Measurements from ENCODE around the gene DAP. TPM values are rescaled to one million over a fixed set of nuclear protein-coding genes. Genes with fewer than 3 reads are reported as not detected.

DAP gene
- total RNA-seq, 1 experiment from 2014 or later = 47.2 TPM

GRCh38 chr5:10672146-10673016 lies 88.7 kb downstream of the DAP start:
- Mint-ChIP-seq H3K9me3 (peaks cover 0 to 5% of the 10 kb centered on the region in 2 experiments; a peak in 1 of 5 replicates), H3K4me1 (peaks cover 2 to 3% of the 10 kb centered on the region in 2 experiments; a peak in 2 of 4 replicates), H3K27ac (no peak overlapping the region), H3K36me3 (ENCODE audit: insufficient read depth in 1 of 3, low read depth in 3 of 3) (peaks cover 3 to 8% (median 6%) of the 10 kb centered on the region in 3 experiments; a peak in 5 of 7 replicates), H3K4me3 (no peak overlapping the region), H3K27me3 (ENCODE audit: low read depth) (peaks cover 21% of the 10 kb centered on the region)
- no peak overlapping the region for H3K23ac ChIP-seq (ENCODE audit: insufficient read length, low read depth, low read length)
- H2BK15ac ChIP-seq (ENCODE audit: low read depth, low read length) = no peak overlapping the region
- no peak overlapping the region for H3K9ac ChIP-seq (ENCODE audit: extremely low read depth, insufficient read length, low read length)
- no peaks in the 10 kb centered on the region for H3K9me3 ChIP-seq (ENCODE audit: control insufficient read depth, low read depth, low read length)
- no peak overlapping the region for H2BK120ac ChIP-seq (ENCODE audit: low read depth, low read length, poor library complexity, severe bottlenecking)
- H4K91ac ChIP-seq (ENCODE audit: insufficient read length, low read depth, low read length) = no peak overlapping the region
- H3K4me1 ChIP-seq (ENCODE audit: insufficient read depth, low read length) = no peaks in the 10 kb centered on the region
- no peak overlapping the region for H2AFZ ChIP-seq (ENCODE audit: low read length)
- no peaks in the 10 kb centered on the region for H3K79me1 ChIP-seq (ENCODE audit: insufficient read depth, low read depth, low read length, poor library complexity, severe bottlenecking)
- no peak overlapping the region for H3K56ac ChIP-seq (ENCODE audit: insufficient read length, low read depth, low read length)
- no peak overlapping the region for H3K18ac ChIP-seq (ENCODE audit: insufficient read length, low read depth, low read length)
- H3T11ph ChIP-seq (ENCODE audit: low read length) = no peak overlapping the region
- peak; percentile 5 for DNase-seq
- no peaks in the 10 kb centered on the region for H3K79me2 ChIP-seq (ENCODE audit: insufficient read depth, low read length)
- no peak overlapping the region for H2BK12ac ChIP-seq (ENCODE audit: insufficient read length, low read depth, low read length)
- H3K14ac ChIP-seq (ENCODE audit: insufficient read depth, low read length) = no peak overlapping the region
- no peak overlapping the region for H4K5ac ChIP-seq (ENCODE audit: insufficient read length, low read depth, low read length)
- H2BK20ac ChIP-seq (ENCODE audit: low read depth, low read length, poor library complexity, severe bottlenecking) = no peak overlapping the region
- H3K23me2 ChIP-seq (ENCODE audit: insufficient read length, low read depth, low read length, poor library complexity, severe bottlenecking) = no peaks in the 10 kb centered on the region
- H2BK5ac ChIP-seq (ENCODE audit: insufficient read length, low read length) = no peak overlapping the region
- H2AK5ac ChIP-seq (ENCODE audit: insufficient read length, low read length) = no peak overlapping the region
- H4K20me1 ChIP-seq (ENCODE audit: control insufficient read depth, insufficient read depth, insufficient read length) = no peaks in the 10 kb centered on the region
- H3K27ac ChIP-seq (ENCODE audit: insufficient read length, low read depth, low read length) = no peak overlapping the region
- no peak overlapping the region for H4K8ac ChIP-seq (replicated peaks; ENCODE audit: insufficient read length, low read depth, low read length)
- no peaks in the 10 kb centered on the region for H3K27me3 ChIP-seq (ENCODE audit: insufficient read depth, low read length)
- H3K4me2 ChIP-seq (ENCODE audit: insufficient read depth, insufficient read length, low read length) = no peak overlapping the region
- no peak overlapping the region for H3K4ac ChIP-seq (ENCODE audit: low read depth, low read length)
- WGBS (ENCODE audit: extremely low coverage, insufficient read length, low lambda C conversion rate) = no CpG with 5 or more reads among the region's 7 CpGs
- no peak for TF ChIP-seq CTCF (conservative IDR thresholded peaks at IDR 0.05)

Data from H9 (cell line).